HuH-7 (cell line): ENCODE results near the gene NOC4L.

ENCODE experiments used
- DNase-seq: peaks from one replicate; pipeline ENCODE4 v3.0.0; 2011; ENCODE audit warnings: low spot score

NOC4L gene

GRCh38 chr12:132156573-132157325 lies 12.5 kb downstream of the NOC4L start:
- no peak for DNase-seq

DNA sequence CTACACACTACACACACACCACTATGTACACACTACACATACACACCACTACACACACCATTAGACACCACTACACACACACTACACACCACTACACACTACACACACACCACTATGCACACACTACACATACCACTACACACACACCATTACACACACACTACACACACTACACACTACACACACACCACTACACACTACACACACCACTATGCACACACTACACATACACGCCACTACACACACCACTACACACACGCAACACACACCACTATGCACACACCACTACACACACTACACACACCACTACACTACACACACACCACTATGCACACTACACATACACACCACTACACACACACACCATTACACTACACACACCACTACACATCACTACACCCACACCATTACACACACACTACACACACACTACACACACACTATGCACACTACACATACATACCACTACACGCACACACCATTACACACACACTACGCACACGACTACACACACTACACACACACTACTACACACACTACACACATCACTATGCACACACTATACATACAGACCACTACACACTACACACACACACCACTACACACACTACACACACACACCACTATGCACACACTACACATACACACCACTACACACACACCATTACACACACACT lies 13.6 kb downstream of the NOC4L start:
- DNase-seq = no peak

GRCh38 chr12:132158677-132159554 lies 14.7 kb downstream of the NOC4L start:
- DNase-seq = no peak

DNA sequence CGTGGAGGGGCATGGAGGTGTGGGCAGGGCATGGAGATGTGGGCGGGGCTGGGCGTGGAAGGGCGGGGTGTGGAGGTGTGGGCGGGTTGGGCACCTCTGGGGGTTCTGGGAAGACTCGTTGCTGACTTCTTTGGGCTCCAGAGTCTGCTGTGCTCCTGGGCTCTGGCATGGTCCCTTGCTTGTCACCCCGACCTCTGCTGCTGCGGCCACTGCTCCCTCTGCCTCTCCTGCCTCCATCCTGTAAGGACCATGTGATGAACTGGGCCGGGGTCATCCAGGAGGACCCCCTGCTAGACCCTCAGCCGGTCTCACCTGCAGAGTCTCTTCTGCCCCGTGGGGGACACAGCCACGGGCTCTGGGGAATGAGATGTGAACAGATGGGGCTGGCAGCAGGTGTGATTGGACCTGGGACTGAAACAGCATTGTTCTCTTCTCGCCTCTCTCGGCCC lies 15.3 kb downstream of the NOC4L start:
- no peak for DNase-seq

- no peak for DNase-seq
Observed at GRCh38 chr12:132160016-132160415, 15.8 kb downstream of the NOC4L start.

DNA sequence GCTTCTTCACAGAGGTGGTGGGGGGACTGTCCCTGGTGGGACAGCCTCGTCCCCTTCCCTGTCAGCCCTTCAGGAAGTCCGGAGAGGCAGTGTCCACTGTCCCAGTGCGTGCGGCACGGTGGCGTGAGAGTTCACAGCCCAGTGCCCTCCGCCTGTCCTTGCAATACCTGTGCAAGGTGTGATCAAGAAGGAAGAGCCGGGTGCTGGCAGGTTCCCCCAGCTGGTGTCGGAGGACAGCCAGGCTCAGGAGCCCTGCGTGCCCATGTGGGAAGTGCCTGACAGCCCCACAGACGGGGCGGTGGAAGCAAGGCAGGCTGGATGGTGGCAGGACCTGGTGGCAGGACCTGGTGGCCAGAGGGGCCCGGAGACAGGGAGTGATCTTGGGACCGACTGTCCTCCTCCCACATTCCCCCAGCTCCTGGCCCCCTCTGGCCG lies 16.4 kb downstream of the NOC4L start:
- DNase-seq = no peak

GRCh38 chr12:132161036-132161781 lies 17.0 kb downstream of the NOC4L start:
- no peak for DNase-seq

DNA sequence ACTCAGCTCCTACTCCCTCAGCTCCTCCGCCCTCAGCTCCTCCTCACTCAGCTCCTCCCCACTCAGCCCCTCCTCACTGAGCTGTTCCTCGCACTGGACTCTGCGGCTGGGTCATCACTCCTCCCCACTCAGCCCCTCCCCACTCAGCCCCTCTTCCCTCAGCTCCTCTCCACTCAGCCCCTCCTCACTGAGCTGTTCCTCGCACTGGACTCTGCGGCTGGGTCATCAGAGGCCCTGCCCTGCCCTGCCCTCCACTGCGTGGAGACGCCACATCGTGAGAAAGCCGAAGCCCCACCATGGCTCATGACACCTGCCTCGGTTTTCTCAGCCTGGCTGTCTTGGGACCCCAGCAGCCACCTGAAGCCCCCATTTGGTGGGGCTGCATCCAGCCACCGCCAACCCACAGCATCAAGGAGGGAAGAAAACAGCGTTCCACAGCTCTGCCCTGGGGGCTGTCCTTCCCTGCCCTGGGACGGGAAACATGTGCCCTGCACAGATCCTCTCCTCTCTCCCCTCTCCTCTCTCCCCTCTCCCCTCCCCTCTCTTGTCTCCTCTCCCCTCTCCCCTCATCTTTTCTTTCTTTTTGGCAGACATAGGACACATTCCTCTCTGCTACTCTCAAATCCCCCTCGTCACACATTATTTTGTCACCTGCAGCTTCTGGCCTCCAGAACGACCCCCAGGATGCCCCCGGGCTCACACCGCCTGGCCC lies 17.7 kb downstream of the NOC4L start:
- no peak for DNase-seq

GRCh38 chr12:132162508-132163031 lies 18.3 kb downstream of the NOC4L start:
- DNase-seq = no peak

DNA sequence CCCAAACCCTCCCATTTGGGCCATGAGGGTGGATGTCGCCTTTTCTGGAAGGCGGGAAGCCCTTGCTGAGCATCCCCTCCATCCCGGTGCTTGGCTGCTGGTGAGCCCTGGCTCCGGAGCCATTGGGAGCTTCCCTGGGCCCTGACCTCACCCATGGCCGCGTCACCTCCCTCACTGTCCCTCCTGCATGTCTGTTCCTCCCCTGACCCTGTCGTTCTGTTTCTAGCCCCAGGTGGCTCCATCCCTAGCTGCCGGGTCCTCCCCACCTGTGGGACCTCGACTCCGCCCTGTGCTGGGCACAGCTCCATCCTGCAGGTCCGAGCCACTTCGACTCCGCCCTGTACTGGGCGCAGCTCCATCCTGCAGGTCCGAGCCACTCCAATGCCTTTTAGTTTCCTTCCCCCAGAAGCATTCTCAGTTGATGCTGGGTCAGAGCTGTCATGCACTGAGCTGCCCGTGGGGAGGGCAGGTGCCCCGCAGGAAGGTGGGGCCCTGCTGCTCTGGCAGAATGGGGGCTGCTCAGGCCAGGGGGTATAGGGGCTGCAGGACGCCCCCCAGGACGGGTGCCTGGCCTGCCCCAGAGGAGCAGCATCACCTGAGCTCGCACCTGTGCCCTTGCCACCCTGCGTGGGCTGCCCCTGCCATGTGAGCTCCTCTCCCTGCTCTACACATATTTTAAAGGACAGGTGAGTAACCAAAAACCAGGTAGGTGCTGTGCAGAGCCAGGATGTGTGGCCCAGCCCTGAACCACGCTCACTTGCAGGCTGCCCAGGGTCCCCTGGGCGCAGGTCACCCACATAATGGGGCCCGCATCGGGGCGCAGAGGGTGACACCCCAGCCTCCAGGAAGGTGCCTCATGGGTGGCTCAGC lies 19.0 kb downstream of the NOC4L start:
- no peak for DNase-seq

GRCh38 chr12:132163911-132164288 lies 19.6 kb downstream of the NOC4L start:
- DNase-seq = no peak

DNA sequence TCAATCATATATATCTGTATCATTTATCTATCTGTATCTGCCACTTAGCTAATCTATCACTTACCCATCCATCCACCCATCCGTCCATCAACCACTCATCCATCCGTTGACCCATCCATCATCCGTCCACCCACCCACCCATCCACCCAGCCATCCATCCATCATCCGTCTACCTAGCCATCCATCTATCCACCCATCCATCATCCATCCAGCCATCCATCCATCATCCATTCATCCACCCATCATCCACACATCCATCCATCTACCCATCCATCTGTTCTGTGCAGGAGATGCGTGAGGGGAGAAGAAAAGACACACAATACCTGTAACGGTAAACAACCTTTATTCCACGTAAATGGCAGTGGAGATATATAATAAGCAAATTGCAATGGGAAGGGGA lies 20.2 kb downstream of the NOC4L start:
- no peak for DNase-seq

- DNase-seq = no peak
Observed at GRCh38 chr12:132165584-132165983, 21.3 kb downstream of the NOC4L start.

- no peak for DNase-seq
Observed at GRCh38 chr12:132166093-132166492, 21.8 kb downstream of the NOC4L start.

DNA sequence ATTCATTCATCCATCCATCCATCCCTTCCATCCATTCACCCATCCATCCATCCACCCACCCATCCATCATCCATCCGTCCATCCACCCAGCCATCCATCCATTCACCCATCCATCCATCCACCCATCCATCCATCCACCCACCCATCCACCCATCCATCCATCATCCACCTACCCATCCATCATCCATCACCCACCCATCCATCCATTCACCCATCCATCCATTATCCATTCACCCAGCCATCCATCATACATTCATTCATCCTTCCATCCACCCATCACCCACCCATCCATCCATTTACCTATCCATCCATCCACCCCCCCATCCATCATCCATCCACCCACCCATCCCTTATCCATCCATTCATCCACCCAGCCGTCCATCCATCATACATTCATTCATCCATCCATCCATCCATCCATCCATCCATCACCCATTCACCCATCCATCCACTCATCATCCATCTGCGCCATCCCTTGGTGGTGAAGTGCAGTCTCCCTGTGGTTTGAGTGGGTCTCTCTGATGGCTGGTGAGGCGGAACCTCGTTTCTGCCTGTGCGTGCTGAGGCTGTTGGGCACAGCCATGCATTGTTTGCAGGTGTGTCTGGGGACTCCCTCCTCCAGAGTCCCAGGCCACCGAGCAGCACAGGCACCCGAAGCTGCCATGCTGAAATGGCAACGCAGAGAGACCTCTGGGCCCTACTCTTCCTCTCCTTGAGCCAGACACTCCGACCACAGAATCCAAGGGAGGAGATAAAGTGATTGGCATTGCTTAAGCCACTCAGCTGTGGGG lies 22.7 kb downstream of the NOC4L start:
- DNase-seq = no peak

GRCh38 chr12:132167611-132168310 lies 23.5 kb downstream of the NOC4L start:
- no peak for DNase-seq

DNA sequence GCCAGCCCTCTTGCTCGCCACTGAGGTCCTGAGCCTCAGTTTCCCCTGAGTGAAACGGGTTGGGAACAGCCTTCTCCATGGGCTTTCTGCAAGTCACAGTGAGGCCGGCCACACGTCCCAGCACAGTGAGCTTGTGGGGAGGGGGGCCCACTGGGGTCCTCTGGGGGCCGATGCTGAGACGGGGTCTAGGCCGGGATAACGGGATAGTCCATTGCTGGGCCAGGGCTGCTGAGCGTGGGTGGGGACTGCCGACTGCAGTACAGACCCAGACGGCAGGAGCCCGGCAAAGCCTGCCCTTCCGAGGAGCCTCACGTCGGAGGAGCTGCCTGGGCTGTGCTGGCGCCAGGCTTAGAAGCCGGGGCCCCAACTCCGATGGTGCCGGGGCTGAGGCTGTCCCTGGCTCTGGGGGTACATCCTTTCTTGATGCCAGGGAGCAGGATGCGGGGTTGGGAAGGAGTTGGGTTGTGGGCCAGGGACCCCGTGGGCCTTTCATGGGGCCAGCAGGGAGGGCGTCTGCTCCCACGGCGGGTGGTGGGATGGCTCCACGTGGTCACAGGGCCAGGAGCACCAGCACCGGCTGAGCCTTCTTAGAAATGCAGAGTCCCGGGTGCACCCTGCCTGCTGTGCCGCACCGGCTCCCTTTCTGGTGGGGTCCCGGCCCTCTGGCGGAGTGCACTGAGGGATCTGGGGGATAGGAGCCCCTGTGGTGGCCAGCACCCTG lies 24.2 kb downstream of the NOC4L start:
- DNase-seq = no peak

DNA sequence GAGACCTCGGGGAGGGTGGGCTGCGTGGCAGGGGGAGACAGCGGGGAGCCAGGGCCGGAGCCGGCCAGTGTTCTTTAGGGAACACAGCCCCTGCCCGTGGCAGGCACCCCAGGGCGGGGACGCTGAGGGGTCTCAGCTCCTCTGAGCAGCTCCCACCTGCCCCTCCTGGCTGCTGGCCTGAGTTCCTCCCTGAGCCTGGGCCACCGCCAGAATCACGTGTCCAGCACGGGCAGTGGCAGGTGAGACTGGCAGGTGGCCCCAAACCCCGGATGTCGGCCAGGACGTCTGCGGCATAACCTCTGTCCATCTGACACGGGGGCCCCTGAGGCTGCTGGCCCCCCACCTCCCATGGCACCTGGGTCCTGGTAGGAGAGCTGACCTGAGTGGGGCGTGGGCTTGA lies 25.1 kb downstream of the NOC4L start:
- DNase-seq = no peak
